ENCODE data around the gene SORBS1.

Gene SORBS1

GRCh38 chr10:95462740-95463667, 98.2 kb downstream of the SORBS1 start:
- DNase-seq (ENCODE audit: low read depth, low spot score): no peak
- H3K9me3 ChIP-seq (ENCODE audit: control insufficient read depth, insufficient read depth, low read length): no peaks in the 10 kb centered on the region
- no peaks in the 10 kb centered on the region for H3K36me3 ChIP-seq (ENCODE audit: control insufficient read depth, insufficient read depth, low read length)
- no CpG with 5 or more reads among the region's 1 CpG for WGBS (ENCODE audit: insufficient coverage, insufficient read length)
- H3K27ac ChIP-seq (ENCODE audit: low read length): no peak overlapping the region
- peaks cover 8% of the 10 kb centered on the region; the same call in 1 of the 2 replicates for H3K4me1 ChIP-seq (ENCODE audit: control insufficient read depth, insufficient read depth, low read length)
- H3K27me3 ChIP-seq (ENCODE audit: control insufficient read depth, insufficient read depth, low read length): no peaks in the 10 kb centered on the region
- no peak overlapping the region for H3K4me3 ChIP-seq (ENCODE audit: low read length)

GRCh38 chr10:95461611-95462010, 99.6 kb downstream of the SORBS1 start:
- H3K4me1 ChIP-seq (ENCODE audit: control insufficient read depth, insufficient read depth, low read length): peaks cover 8% of the 10 kb centered on the region; the same call in 1 of the 2 replicates
- WGBS (ENCODE audit: insufficient coverage, insufficient read length): no CpG with 5 or more reads among the region's 4 CpGs

GRCh38 chr10:95459446-95460045, 101.6 kb downstream of the SORBS1 start:
- Histone ChIP-seq H3K4me3 (ENCODE audit: low read length) (no peak overlapping the region), H3K4me1 (ENCODE audit: control insufficient read depth, insufficient read depth, low read length) (peaks cover 8% of the 10 kb centered on the region; the same call in 1 of the 2 replicates), H3K27ac (ENCODE audit: low read length) (no peak overlapping the region), H3K27me3 (ENCODE audit: control insufficient read depth, insufficient read depth, low read length) (no peaks in the 10 kb centered on the region), H3K36me3 (ENCODE audit: control insufficient read depth, insufficient read depth, low read length) (no peaks in the 10 kb centered on the region), H3K9me3 (ENCODE audit: control insufficient read depth, insufficient read depth, low read length) (no peaks in the 10 kb centered on the region)
- WGBS (ENCODE audit: insufficient coverage, insufficient read length): no CpG with 5 or more reads among the region's 9 CpGs
- no peak for DNase-seq (ENCODE audit: low read depth, low spot score)

More at GRCh38 chr10:95461611-95462010, 99.6 kb downstream of the SORBS1 start:
- no peak overlapping the region for H3K4me3 ChIP-seq (ENCODE audit: low read length)
- H3K36me3 ChIP-seq (ENCODE audit: control insufficient read depth, insufficient read depth, low read length): no peaks in the 10 kb centered on the region
- no peak for DNase-seq (ENCODE audit: low read depth, low spot score)
- no peak overlapping the region for H3K27ac ChIP-seq (ENCODE audit: low read length)
- H3K27me3 ChIP-seq (ENCODE audit: control insufficient read depth, insufficient read depth, low read length): no peaks in the 10 kb centered on the region
- no peaks in the 10 kb centered on the region for H3K9me3 ChIP-seq (ENCODE audit: control insufficient read depth, insufficient read depth, low read length)

GRCh38 chr10:95458871-95459270, 102.3 kb downstream of the SORBS1 start:
- DNase-seq (ENCODE audit: low read depth, low spot score): no peak
- no CpG with 5 or more reads among the region's 1 CpG for WGBS (ENCODE audit: insufficient coverage, insufficient read length)
- Histone ChIP-seq H3K27me3 (ENCODE audit: control insufficient read depth, insufficient read depth, low read length) (no peaks in the 10 kb centered on the region), H3K9me3 (ENCODE audit: control insufficient read depth, insufficient read depth, low read length) (no peaks in the 10 kb centered on the region), H3K27ac (ENCODE audit: low read length) (no peak overlapping the region), H3K36me3 (ENCODE audit: control insufficient read depth, insufficient read depth, low read length) (no peaks in the 10 kb centered on the region), H3K4me1 (ENCODE audit: control insufficient read depth, insufficient read depth, low read length) (peaks cover 8% of the 10 kb centered on the region; the same call in 1 of the 2 replicates), H3K4me3 (ENCODE audit: low read length) (no peak overlapping the region)

- WGBS (ENCODE audit: insufficient coverage, insufficient read length): no CpG with 5 or more reads among the region's 2 CpGs
- Histone ChIP-seq H3K4me1 (ENCODE audit: control insufficient read depth, insufficient read depth, low read length) (peaks cover 6% of the 10 kb centered on the region; the same call in 1 of the 2 replicates), H3K27ac (ENCODE audit: low read length) (no peak overlapping the region), H3K4me3 (ENCODE audit: low read length) (no peak overlapping the region), H3K9me3 (ENCODE audit: control insufficient read depth, insufficient read depth, low read length) (no peaks in the 10 kb centered on the region), H3K36me3 (ENCODE audit: control insufficient read depth, insufficient read depth, low read length) (no peaks in the 10 kb centered on the region), H3K27me3 (ENCODE audit: control insufficient read depth, insufficient read depth, low read length) (no peaks in the 10 kb centered on the region)
- DNase-seq (ENCODE audit: low read depth, low spot score): no peak
Measured at GRCh38 chr10:95458014-95458413, 103.2 kb downstream of the SORBS1 start.

GRCh38 chr10:95457319-95457886, 103.8 kb downstream of the SORBS1 start:
- Histone ChIP-seq H3K27ac (ENCODE audit: low read length) (no peak overlapping the region), H3K4me3 (ENCODE audit: low read length) (no peak overlapping the region), H3K9me3 (ENCODE audit: control insufficient read depth, insufficient read depth, low read length) (no peaks in the 10 kb centered on the region), H3K4me1 (ENCODE audit: control insufficient read depth, insufficient read depth, low read length) (peaks cover 4% of the 10 kb centered on the region; the same call in 1 of the 2 replicates), H3K36me3 (ENCODE audit: control insufficient read depth, insufficient read depth, low read length) (no peaks in the 10 kb centered on the region), H3K27me3 (ENCODE audit: control insufficient read depth, insufficient read depth, low read length) (no peaks in the 10 kb centered on the region)
- no CpG with 5 or more reads among the region's 5 CpGs for WGBS (ENCODE audit: insufficient coverage, insufficient read length)
- DNase-seq (ENCODE audit: low read depth, low spot score): no peak

GRCh38 chr10:95456516-95456915, 104.7 kb downstream of the SORBS1 start:
- no peaks in the 10 kb centered on the region for H3K27me3 ChIP-seq (ENCODE audit: control insufficient read depth, insufficient read depth, low read length)

GRCh38 chr10:95454940-95455339, 106.2 kb downstream of the SORBS1 start:
- no peak for DNase-seq (ENCODE audit: low read depth, low spot score)
- H3K4me1 ChIP-seq (ENCODE audit: control insufficient read depth, insufficient read depth, low read length): peaks cover 4% of the 10 kb centered on the region; the same call in 1 of the 2 replicates
- no peak overlapping the region for H3K4me3 ChIP-seq (ENCODE audit: low read length)
- no CpG with 5 or more reads among the region's 4 CpGs for WGBS (ENCODE audit: insufficient coverage, insufficient read length)
- no peak overlapping the region for H3K27ac ChIP-seq (ENCODE audit: low read length)
- no peaks in the 10 kb centered on the region for H3K27me3 ChIP-seq (ENCODE audit: control insufficient read depth, insufficient read depth, low read length)
- H3K9me3 ChIP-seq (ENCODE audit: control insufficient read depth, insufficient read depth, low read length): no peaks in the 10 kb centered on the region
- H3K36me3 ChIP-seq (ENCODE audit: control insufficient read depth, insufficient read depth, low read length): no peaks in the 10 kb centered on the region

More at GRCh38 chr10:95456516-95456915, 104.7 kb downstream of the SORBS1 start:
- H3K27ac ChIP-seq (ENCODE audit: low read length): no peak overlapping the region
- no peaks in the 10 kb centered on the region for H3K9me3 ChIP-seq (ENCODE audit: control insufficient read depth, insufficient read depth, low read length)
- H3K4me1 ChIP-seq (ENCODE audit: control insufficient read depth, insufficient read depth, low read length): peaks cover 4% of the 10 kb centered on the region; the same call in 1 of the 2 replicates
- no peak overlapping the region for H3K4me3 ChIP-seq (ENCODE audit: low read length)
- no peak for DNase-seq (ENCODE audit: low read depth, low spot score)
- no CpG with 5 or more reads among the region's 2 CpGs for WGBS (ENCODE audit: insufficient coverage, insufficient read length)
- H3K36me3 ChIP-seq (ENCODE audit: control insufficient read depth, insufficient read depth, low read length): no peaks in the 10 kb centered on the region

- H3K27ac ChIP-seq (ENCODE audit: low read length): no peak overlapping the region
- whole genome bisulfite sequencing (ENCODE audit: insufficient coverage, insufficient read length): no CpG with 5 or more reads among the region's 3 CpGs
- H3K9me3 ChIP-seq (ENCODE audit: control insufficient read depth, insufficient read depth, low read length): no peaks in the 10 kb centered on the region
- no peaks in the 10 kb centered on the region for H3K36me3 ChIP-seq (ENCODE audit: control insufficient read depth, insufficient read depth, low read length)
- H3K4me1 ChIP-seq (ENCODE audit: control insufficient read depth, insufficient read depth, low read length): no peaks in the 10 kb centered on the region
- DNase-seq (ENCODE audit: low read depth, low spot score): no peak
- no peaks in the 10 kb centered on the region for H3K27me3 ChIP-seq (ENCODE audit: control insufficient read depth, insufficient read depth, low read length)
- no peak overlapping the region for H3K4me3 ChIP-seq (ENCODE audit: low read length)
Measured at GRCh38 chr10:95454356-95454755, 106.8 kb downstream of the SORBS1 start.
